Activated CD8-positive, alpha-beta memory T cell treated with anti-CD3 and anti-CD28 coated beads, Interleukin-2, amount 10 ng/mL, durations not matched to agents 7 days and 5 days (primary cell): Measurements from ENCODE around the gene TAS2R3. TPM values are rescaled to one million over a fixed set of nuclear protein-coding genes. Genes with fewer than 3 reads are reported as not detected.
"Not testable (repeated sequence)": the region's sequence is repeated elsewhere in the genome, so short reads cannot be mapped to it uniquely, and the experiment has no call there.

Experiments used
- ATAC-seq: fragments of 150-1000 bp; cut with Tn5 transposase; one replicate; pipeline ENCODE4 v1.10.0; 2021; ENCODE audit warnings: moderate library complexity
- CTCF ChIA-PET: fragments of 350-600 bp; sonication (Branson Sonifier 250); formaldehyde crosslinking; loops from one replicate; lab custom pipeline; 2021; ENCODE audit warnings: antibody characterized with exemption; lab: Charles Lee
- DNase-seq: peaks from one replicate; pipeline ENCODE4 v3.0.0-alpha.2; 2020
- H3K27ac Mint-ChIP-seq: one replicate; pipeline ENCODE4 v1.8.0; 2021; ENCODE audit warnings: mild to moderate bottlenecking, mixed read lengths
- H3K27me3 Mint-ChIP-seq: one replicate; pipeline ENCODE4 v1.8.0; 2021; ENCODE audit warnings: mixed read lengths
- H3K36me3 Mint-ChIP-seq: one replicate; pipeline ENCODE4 v1.8.0; 2021; ENCODE audit warnings: mild to moderate bottlenecking, mixed read lengths
- H3K4me1 Mint-ChIP-seq: one replicate; pipeline ENCODE4 v1.8.0; 2021; ENCODE audit warnings: mixed read lengths
- H3K4me3 Mint-ChIP-seq: one replicate; pipeline ENCODE4 v1.8.0; 2021; ENCODE audit warnings: mild to moderate bottlenecking, moderate library complexity, mixed read lengths
- H3K9me3 Mint-ChIP-seq: one replicate; pipeline ENCODE4 v1.8.0; 2022; ENCODE audit warnings: low read depth, mixed read lengths
- total RNA-seq, 2 experiments: library from RNA; stranded (reverse); gene quantifications; one replicate each; pipeline ENCODE4 v1.2.3, GENCODE V29; 2021

Gene TAS2R3
- total RNA-seq, 2 experiments from 2014 or later, result 0.70 to 0.75 TPM

DNA sequence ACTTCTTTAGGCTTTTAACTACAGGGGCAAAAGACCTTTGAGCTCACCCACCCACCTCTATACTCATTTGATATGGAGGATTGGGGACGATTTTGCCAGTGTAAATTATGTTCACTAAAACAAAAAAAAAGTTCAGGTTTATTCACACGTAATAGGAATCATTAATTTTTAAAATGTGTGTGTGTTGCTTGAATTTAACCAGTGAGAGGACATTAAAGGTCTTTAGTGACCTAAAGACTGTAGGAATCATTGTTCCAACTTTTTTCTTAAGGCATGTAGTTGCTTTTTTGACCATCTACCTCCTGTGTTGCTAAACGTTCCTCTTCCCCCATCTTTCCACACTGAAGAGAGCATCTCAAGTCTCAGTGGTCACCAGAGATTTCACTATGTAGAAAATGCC, 24.6 kb upstream of the TAS2R3 start:
- H3K4me3 Mint-ChIP-seq, result peak overlapping the region; percentile 95
- H3K9me3 Mint-ChIP-seq, result no peaks in the 10 kb centered on the region
- H3K27me3 Mint-ChIP-seq, result no peaks in the 10 kb centered on the region
- ATAC-seq (no peak), DNase-seq (no peak)
- peaks cover 43% of the 10 kb centered on the region for H3K4me1 Mint-ChIP-seq
- H3K36me3 Mint-ChIP-seq, result peaks cover 38% of the 10 kb centered on the region
- CTCF ChIA-PET, result interaction anchor here (1.7 to 2.8 kb wide), 6 partner anchors 11 to 86 kb away, joined by 4 to 51 read pairs (median 7); partner anchors contain the start of genes DENND11 and WEE2
- peak overlapping the region; percentile 26 for H3K27ac Mint-ChIP-seq

- no peak for DNase-seq
- CTCF ChIA-PET, result no interaction called here
- Mint-ChIP-seq H3K4me1 (peaks cover 35% of the 10 kb centered on the region), H3K27ac (no peak overlapping the region), H3K4me3 (no peak overlapping the region), H3K9me3 (no peaks in the 10 kb centered on the region), H3K36me3 (peaks cover 52% of the 10 kb centered on the region), H3K27me3 (no peaks in the 10 kb centered on the region)
- no peak for ATAC-seq
These were observed 21.7 kb upstream of the TAS2R3 start for GRCh38 chr7:141742229-141742628.

DNA sequence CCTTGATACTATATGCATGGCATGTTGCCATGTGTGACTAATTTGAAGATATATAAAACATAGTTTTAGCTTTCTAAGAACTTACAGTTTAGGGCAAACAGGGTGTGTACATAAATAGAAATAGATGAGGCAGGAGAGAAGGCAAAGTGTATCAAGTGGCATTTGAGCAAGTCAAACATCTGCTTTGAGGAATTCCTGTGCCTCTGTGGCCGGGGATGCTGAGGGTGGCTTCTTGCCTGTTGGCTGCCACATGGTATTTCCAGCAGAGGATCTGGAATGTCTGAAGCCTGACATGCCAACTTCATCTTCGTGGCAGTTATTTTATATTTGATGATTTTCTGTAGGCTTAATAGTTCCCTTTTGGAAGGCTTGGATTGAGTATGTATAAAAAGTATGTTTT, 19.8 kb upstream of the TAS2R3 start:
- CTCF ChIA-PET, result no interaction called here
- H3K9me3 Mint-ChIP-seq, result no peaks in the 10 kb centered on the region
- no peaks in the 10 kb centered on the region for H3K27me3 Mint-ChIP-seq
- H3K4me1 Mint-ChIP-seq, result peaks cover 29% of the 10 kb centered on the region
- no peak for ATAC-seq
- H3K27ac Mint-ChIP-seq, result no peak overlapping the region
- DNase-seq, result no peak
- no peak overlapping the region for H3K4me3 Mint-ChIP-seq
- peaks cover 61% of the 10 kb centered on the region for H3K36me3 Mint-ChIP-seq

DNA sequence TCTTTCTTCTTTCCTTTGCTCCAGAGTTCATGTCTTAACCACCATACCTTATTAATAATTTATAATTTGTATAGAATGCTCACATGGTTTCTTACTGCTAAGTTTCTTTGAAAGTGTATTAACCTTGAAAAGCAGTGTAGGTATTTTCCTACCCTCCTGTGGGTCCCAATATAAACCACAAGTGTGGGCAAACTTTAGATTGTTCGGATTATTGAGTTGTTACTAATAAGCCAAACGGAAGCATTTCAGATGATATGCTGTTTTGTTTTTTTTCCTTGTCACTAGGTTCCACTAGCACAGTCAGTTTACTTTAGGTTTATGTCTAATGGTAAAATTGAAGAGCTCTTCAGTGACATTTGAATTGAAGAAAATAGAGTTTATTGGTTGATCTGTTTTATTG, 15.5 kb upstream of the TAS2R3 start:
- no peak overlapping the region for H3K27ac Mint-ChIP-seq
- peaks cover 25% of the 10 kb centered on the region for H3K9me3 Mint-ChIP-seq
- peaks cover 3% of the 10 kb centered on the region for H3K4me1 Mint-ChIP-seq
- H3K36me3 Mint-ChIP-seq, result peaks cover 75% of the 10 kb centered on the region
- ATAC-seq, result no peak
- no peak overlapping the region for H3K4me3 Mint-ChIP-seq
- CTCF ChIA-PET, result interaction anchor here (0.8 to 0.9 kb wide), 2 partner anchors 11 to 12 kb away, joined by 3 to 4 read pairs; partner anchors contain the start of gene SSBP1
- H3K27me3 Mint-ChIP-seq, result no peaks in the 10 kb centered on the region
- no peak for DNase-seq

- DNase-seq, CTCF ChIA-PET, H3K27me3 Mint-ChIP-seq, H3K4me1 Mint-ChIP-seq, ATAC-seq, H3K4me3 Mint-ChIP-seq, H3K27ac Mint-ChIP-seq: not testable (repeated sequence)
- Mint-ChIP-seq H3K36me3 (peaks cover 66% of the 10 kb centered on the region), H3K9me3 (peaks cover 25% of the 10 kb centered on the region)
These were observed 12.0 kb upstream of the TAS2R3 start for GRCh38 chr7:141751904-141752303.

DNA sequence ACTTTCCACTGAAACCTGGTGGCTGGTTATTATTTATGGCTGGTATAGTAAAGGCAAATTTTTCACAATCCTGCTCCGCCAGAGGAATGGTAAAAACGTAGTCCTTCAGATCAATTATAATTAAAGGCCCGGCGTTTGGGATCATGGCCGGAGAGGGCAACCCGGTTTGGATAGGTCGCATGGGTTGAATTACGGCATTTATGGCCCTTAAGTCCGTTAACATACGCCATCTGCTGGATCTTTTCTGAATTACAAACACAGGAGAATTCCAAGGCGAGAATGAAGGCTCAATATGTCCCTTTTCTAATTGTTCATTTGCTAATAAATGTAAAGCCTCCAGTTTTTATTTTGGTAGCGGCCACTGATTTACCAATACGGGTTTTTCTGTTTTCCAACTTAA, 11.3 kb upstream of the TAS2R3 start:
- peaks cover 69% of the 10 kb centered on the region for H3K36me3 Mint-ChIP-seq
- peaks cover 25% of the 10 kb centered on the region for H3K9me3 Mint-ChIP-seq
- H3K4me3 Mint-ChIP-seq, result no peak overlapping the region
- no peaks in the 10 kb centered on the region for H3K4me1 Mint-ChIP-seq
- no peak overlapping the region for H3K27ac Mint-ChIP-seq
- CTCF ChIA-PET, result no interaction called here
- no peak for ATAC-seq
- no peaks in the 10 kb centered on the region for H3K27me3 Mint-ChIP-seq
- DNase-seq, result no peak

- CTCF ChIA-PET, result interaction anchor here (1.7 kb wide), 1 partner anchor 31 kb away, joined by 6 read pairs; no protein-coding TSS in a partner anchor
- Mint-ChIP-seq H3K27ac (no peak overlapping the region), H3K4me1 (no peaks in the 10 kb centered on the region)
These were observed 9.0 kb upstream of the TAS2R3 start for GRCh38 chr7:141754939-141755338.

DNA sequence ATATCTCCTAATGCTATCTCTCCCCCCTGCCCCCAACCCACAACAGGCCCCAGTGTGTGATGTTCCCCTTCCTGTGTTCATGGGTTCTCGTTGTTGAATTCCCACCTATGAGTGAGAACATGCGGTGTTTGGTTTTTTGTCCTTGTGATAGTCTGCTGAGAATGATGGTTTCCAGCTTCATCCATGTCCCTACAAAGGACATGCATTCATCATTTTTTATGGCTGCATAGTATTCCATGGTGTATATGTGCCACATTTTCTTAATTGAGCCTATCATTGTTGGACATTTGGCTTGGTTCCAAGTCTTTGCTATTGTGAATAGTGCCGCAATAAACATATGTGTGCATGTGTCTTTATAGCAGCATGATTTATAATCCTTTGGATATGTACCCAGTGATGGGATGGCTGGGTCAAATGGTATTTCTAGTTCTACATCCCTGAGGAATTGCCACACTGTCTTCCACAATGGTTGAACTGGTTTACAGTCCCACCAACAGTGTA, 6.2 kb downstream of the TAS2R3 start:
- H3K27ac Mint-ChIP-seq, DNase-seq, H3K4me1 Mint-ChIP-seq, H3K4me3 Mint-ChIP-seq, H3K9me3 Mint-ChIP-seq, H3K27me3 Mint-ChIP-seq, ATAC-seq: not testable (repeated sequence)
- CTCF ChIA-PET, result interaction anchor here (1.1 kb wide), 1 partner anchor 13 kb away, joined by 4 read pairs; no protein-coding TSS in a partner anchor
- peaks cover 28% of the 10 kb centered on the region for H3K36me3 Mint-ChIP-seq

More at GRCh38 chr7:141754939-141755338, 9.0 kb upstream of the TAS2R3 start:
- ATAC-seq (no peak), DNase-seq (no peak)
- Mint-ChIP-seq H3K36me3 (peaks cover 66% of the 10 kb centered on the region), H3K4me3 (no peak overlapping the region), H3K27me3 (no peaks in the 10 kb centered on the region), H3K9me3 (peaks cover 25% of the 10 kb centered on the region)

- CTCF ChIA-PET, result interaction anchor here (2.0 kb wide), 1 partner anchor 9 kb away, joined by 7 read pairs; no protein-coding TSS in a partner anchor
- Mint-ChIP-seq H3K27me3 (no peaks in the 10 kb centered on the region), H3K36me3 (peaks cover 44% of the 10 kb centered on the region)
These were observed 12.5 kb downstream of the TAS2R3 start, which contains the start of gene TAS2R4 for GRCh38 chr7:141776374-141776773. TAS2R4 (plus strand) TSS chr7:141776674; CDS start chr7:141778489, 1,815 bp downstream.

GRCh38 chr7:141785706-141786552, 22.0 kb downstream of the TAS2R3 start:
- CTCF ChIA-PET, result interaction anchor here (0.7 to 2.1 kb wide), 18 partner anchors 10 to 252 kb away, joined by 3 to 9 read pairs (median 4); partner anchors contain the start of genes SSBP1 and TAS2R4
- Mint-ChIP-seq H3K4me3 (no peak overlapping the region), H3K27ac (no peak overlapping the region), H3K4me1 (peaks cover 1% of the 10 kb centered on the region), H3K27me3 (no peaks in the 10 kb centered on the region), H3K9me3 (no peaks in the 10 kb centered on the region), H3K36me3 (no peaks in the 10 kb centered on the region)
- ATAC-seq (peak; percentile 61), DNase-seq (peak; percentile 44)

More at GRCh38 chr7:141776374-141776773, 12.5 kb downstream of the TAS2R3 start, which contains the start of gene TAS2R4:
- no peaks in the 10 kb centered on the region for H3K4me1 Mint-ChIP-seq
- ATAC-seq (no peak), DNase-seq (no peak)
- no peak within 1 kb of the TSS for H3K27ac Mint-ChIP-seq
- no peaks in the 10 kb centered on the region for H3K9me3 Mint-ChIP-seq
- no peak within 1 kb of the TSS for H3K4me3 Mint-ChIP-seq

DNA sequence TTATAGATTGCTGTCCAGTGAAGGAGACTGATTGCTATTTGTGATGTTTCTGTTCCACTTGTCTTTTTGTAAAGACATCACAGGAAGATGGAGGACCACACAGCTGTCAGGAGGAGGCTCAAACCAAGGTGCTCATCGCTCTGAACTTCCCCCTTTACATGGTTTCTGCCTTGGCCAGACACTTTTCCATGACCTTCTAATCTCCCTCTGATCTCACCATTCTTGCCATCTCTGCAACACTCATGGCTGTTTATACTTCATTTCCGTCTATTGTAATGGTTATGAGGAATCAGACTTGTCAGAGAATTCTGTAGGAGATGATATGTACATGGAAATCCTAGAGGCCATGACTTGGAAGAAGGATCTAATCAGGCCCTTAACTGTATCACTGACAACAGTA, 24.4 kb downstream of the TAS2R3 start:
- Mint-ChIP-seq H3K4me3 (no peak overlapping the region), H3K27me3 (no peaks in the 10 kb centered on the region), H3K4me1 (peaks cover 1% of the 10 kb centered on the region), H3K36me3 (no peaks in the 10 kb centered on the region), H3K9me3 (no peaks in the 10 kb centered on the region), H3K27ac (no peak overlapping the region)
- DNase-seq, result no peak
- ATAC-seq, result no peak
- CTCF ChIA-PET, result interaction anchor here (1.1 kb wide), 1 partner anchor 133 kb away, joined by 3 read pairs; no protein-coding TSS in a partner anchor

- DNase-seq (no peak), ATAC-seq (no peak)
- Mint-ChIP-seq H3K9me3 (no peaks in the 10 kb centered on the region), H3K27ac (no peak within 1 kb of the TSS), H3K4me1 (peaks cover 1% of the 10 kb centered on the region), H3K36me3 (no peaks in the 10 kb centered on the region), H3K27me3 (no peaks in the 10 kb centered on the region), H3K4me3 (no peak within 1 kb of the TSS)
- CTCF ChIA-PET, result interaction anchor here (1.2 kb wide), 1 partner anchor 52 kb away, joined by 3 read pairs; the partner anchor contains the start of gene SSBP1
These were observed 26.0 kb downstream of the TAS2R3 start, which contains the start of gene TAS2R5 for GRCh38 chr7:141789917-141790316. TAS2R5 (plus strand) TSS chr7:141790217; CDS start chr7:141790362, 145 bp downstream.

- Mint-ChIP-seq H3K27me3 (no peaks in the 10 kb centered on the region), H3K27ac (no peak overlapping the region), H3K9me3 (no peaks in the 10 kb centered on the region), H3K4me1 (no peaks in the 10 kb centered on the region), H3K4me3 (no peak overlapping the region), H3K36me3 (no peaks in the 10 kb centered on the region)
- no peak for ATAC-seq
- CTCF ChIA-PET, result no interaction called here
- no peak for DNase-seq
These were observed 28.6 kb downstream of the TAS2R3 start for GRCh38 chr7:141792526-141792925.
